GM19328 (cell line): ENCODE results near the gene RAB10.
"Not testable (repeated sequence)": the region's sequence is repeated elsewhere in the genome, so short reads cannot be mapped to it uniquely, and the experiment has no call there.

Experiments used
- ATAC-seq: cut with Tn5 transposase; IDR thresholded peaks from one replicate; pipeline ENCODE4 v1.9.1; 2021; ENCODE audit warnings: mild to moderate bottlenecking, moderate library complexity; ENCODE audit not compliant: unreplicated experiment

RAB10 gene

GRCh38 chr2:26086779-26087178 lies 52.9 kb downstream of the RAB10 start:
- no peak for ATAC-seq

- ATAC-seq, result no peak
Measured at GRCh38 chr2:26088038-26088643, 54.3 kb downstream of the RAB10 start.

GRCh38 chr2:26088931-26089330 lies 55.0 kb downstream of the RAB10 start:
- ATAC-seq, result not testable (repeated sequence)

- no peak for ATAC-seq
Measured at GRCh38 chr2:26089337-26089736, 55.5 kb downstream of the RAB10 start.

GRCh38 chr2:26095758-26096157 lies 61.9 kb downstream of the RAB10 start:
- no peak for ATAC-seq

GRCh38 chr2:26099933-26100332 lies 66.0 kb downstream of the RAB10 start:
- no peak for ATAC-seq

GRCh38 chr2:26100384-26100783 lies 66.5 kb downstream of the RAB10 start:
- ATAC-seq, result no peak

- ATAC-seq, result no peak
Measured at GRCh38 chr2:26103752-26104151, 69.9 kb downstream of the RAB10 start.

- ATAC-seq, result not testable (repeated sequence)
Measured at GRCh38 chr2:26108701-26109100, 74.8 kb downstream of the RAB10 start.

- no peak for ATAC-seq
Measured at GRCh38 chr2:26112201-26112600, 78.3 kb downstream of the RAB10 start.

- ATAC-seq, result no peak
Measured at GRCh38 chr2:26114151-26114550, 80.3 kb downstream of the RAB10 start.

GRCh38 chr2:26118682-26119081 lies 84.8 kb downstream of the RAB10 start:
- ATAC-seq, result no peak

- no peak for ATAC-seq
Measured at GRCh38 chr2:26119521-26119920, 85.6 kb downstream of the RAB10 start.

- no peak for ATAC-seq
Measured at GRCh38 chr2:26122630-26123029, 88.7 kb downstream of the RAB10 start.

GRCh38 chr2:26123426-26123825 lies 89.5 kb downstream of the RAB10 start:
- no peak for ATAC-seq

- ATAC-seq, result no peak
Measured at GRCh38 chr2:26126074-26126473, 92.2 kb downstream of the RAB10 start.

GRCh38 chr2:26128176-26128575 lies 94.3 kb downstream of the RAB10 start:
- ATAC-seq, result no peak

GRCh38 chr2:26130763-26131162 lies 96.9 kb downstream of the RAB10 start:
- ATAC-seq, result no peak

GRCh38 chr2:26136451-26136850 lies 102.6 kb downstream of the RAB10 start:
- no peak for ATAC-seq

GRCh38 chr2:26139269-26140183 lies 105.6 kb downstream of the RAB10 start:
- no peak for ATAC-seq

GRCh38 chr2:26141145-26141769 lies 107.4 kb downstream of the RAB10 start:
- no peak for ATAC-seq

- no peak for ATAC-seq
Measured at GRCh38 chr2:26144031-26144430, 110.1 kb downstream of the RAB10 start.
